AML-193 (cell line): ENCODE data around the gene CRABP1.

Experiments
- DNase-seq, 2 experiments: peaks; one replicate each; lab custom pipeline; 2025; lab: John Stamatoyannopoulos, UW

Gene CRABP1

GRCh38 chr15:78317145-78317836 is 22.9 kb upstream of the CRABP1 start:
- DNase-seq: peak in 1 of 2 experiments; percentile 4

DNA sequence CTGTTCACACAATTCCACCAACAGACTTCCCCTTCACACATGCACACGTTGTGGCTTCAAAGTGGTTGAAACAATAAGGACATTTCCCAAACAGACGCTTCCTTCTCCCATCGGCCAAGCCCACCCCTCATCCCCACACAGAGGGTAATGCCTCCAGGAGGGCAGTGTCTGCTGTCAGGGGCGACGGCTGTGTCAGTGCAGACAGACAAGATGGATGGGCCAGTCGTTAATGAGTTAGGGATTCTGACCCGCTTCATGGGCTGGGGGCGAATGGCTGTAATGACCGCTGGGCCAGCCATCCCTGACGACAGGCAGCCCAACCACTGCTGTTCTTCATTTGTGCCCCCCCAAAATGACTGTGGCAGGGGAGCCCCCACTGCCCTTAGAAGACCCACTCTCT is 20.6 kb upstream of the CRABP1 start:
- DNase-seq: no peak

- no peak for DNase-seq
Observed at GRCh38 chr15:78320183-78320582, 20.0 kb upstream of the CRABP1 start.

DNA sequence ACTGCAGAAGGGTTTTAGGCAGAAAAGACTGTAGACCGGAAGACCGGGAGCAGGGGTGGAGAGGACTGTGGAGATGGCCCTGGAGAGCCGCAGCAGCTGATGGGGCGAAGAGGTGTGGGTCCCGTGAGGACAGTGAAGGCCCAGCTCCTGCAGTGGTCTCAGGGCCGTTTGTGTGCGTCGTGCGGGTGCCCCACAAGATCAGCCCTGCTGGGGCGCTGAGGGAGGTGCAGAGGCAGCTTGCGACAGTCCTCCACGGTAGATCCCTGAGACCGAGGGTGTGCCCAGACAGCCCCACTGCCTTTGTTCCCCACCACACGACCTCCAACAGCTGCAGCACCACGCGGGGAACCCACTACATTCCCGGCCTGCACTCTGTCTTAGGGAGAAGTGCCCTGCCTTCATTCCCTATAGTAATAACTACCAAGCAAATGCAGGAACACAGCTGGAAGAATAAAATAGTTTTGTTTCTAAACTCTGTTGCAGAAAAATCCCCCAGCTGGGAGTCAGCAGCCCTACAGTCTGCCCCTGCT is 19.0 kb upstream of the CRABP1 start:
- DNase-seq: no peak

DNA sequence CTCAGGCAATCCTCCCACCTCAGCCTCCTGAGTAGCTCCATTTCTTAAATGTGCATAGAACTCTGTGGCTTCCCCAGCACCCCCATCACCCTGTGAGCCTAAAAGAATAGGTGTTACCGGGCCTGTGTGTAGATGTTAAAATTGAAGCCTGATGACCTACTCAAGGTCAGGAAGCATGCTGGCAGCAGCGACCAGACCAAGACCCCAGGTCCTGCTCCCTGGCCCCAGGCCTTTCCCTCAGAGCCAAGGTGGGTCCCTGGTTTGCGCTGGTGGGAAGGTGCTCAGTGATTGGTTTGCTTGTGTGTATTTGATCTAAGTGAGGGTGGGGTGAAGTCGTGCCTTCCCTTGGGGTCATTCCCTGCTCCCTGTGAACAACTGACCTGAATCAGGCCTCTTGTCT is 18.4 kb upstream of the CRABP1 start:
- no peak for DNase-seq

- no peak for DNase-seq
Observed at GRCh38 chr15:78322243-78322642, 17.9 kb upstream of the CRABP1 start.

GRCh38 chr15:78322724-78323521 is 17.2 kb upstream of the CRABP1 start:
- DNase-seq: no peak

DNA sequence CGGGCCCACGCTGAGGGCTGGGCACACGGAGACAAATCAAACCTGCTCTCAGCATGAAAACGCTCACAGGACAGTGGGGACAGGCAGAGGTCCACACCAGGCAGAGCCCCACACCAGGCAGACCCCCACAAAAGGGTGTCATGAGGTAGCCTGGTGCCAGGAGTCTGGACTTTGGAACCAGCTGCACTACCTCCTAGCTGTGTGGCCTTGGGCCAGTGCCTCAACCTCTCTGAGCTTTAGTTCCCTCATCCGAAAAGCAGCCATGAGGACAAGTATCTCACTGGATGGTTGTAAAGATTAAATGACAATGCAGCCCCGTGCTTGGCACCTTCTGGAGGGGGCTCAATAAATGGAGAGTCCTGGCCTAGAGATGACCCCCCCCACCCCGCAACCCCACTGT is 16.5 kb upstream of the CRABP1 start:
- DNase-seq: no peak

DNA sequence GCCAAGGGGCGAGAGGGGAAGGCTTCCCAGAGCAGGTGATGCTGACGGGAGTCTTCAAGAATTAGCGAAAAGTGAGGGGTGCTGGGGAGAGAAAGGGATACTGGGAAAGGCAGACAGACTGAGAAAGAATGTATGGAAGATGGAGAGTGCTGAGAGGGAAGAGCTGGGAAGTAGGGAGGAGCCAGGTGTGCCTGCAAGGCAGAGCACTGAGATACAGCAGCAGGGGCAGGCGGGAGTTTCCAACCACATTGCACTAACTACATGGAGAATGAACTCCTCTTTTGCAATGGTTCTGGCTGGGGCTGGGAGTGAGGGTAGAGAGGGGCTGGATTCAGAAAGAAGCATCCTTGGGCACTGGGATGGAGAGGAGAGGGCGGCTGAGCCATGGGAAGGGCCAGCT is 16.0 kb upstream of the CRABP1 start:
- no peak for DNase-seq

GRCh38 chr15:78325092-78325843 is 14.9 kb upstream of the CRABP1 start:
- no peak for DNase-seq

- DNase-seq: no peak
Observed at GRCh38 chr15:78327466-78327865, 12.7 kb upstream of the CRABP1 start.

DNA sequence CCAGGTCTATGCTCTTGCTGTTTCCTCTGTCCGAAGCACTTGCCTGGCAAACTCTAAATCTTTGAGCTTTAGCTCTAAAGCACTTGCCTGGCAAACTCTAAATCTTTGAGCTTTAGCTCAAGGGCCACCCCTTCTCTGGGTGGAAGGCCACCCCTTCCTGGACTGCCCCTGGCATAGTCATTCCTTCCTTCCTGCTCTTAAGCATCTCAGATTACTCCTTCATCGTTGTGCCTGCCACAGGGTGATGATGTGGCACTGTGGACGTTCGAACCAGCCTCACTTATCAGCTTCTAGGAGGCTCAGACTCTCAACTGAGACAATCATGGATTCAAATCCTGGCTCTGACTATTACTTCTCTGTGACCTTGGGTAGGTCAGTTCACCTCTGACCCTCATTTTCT is 10.5 kb upstream of the CRABP1 start:
- no peak for DNase-seq

GRCh38 chr15:78334845-78335244 is 5.3 kb upstream of the CRABP1 start:
- no peak for DNase-seq

DNA sequence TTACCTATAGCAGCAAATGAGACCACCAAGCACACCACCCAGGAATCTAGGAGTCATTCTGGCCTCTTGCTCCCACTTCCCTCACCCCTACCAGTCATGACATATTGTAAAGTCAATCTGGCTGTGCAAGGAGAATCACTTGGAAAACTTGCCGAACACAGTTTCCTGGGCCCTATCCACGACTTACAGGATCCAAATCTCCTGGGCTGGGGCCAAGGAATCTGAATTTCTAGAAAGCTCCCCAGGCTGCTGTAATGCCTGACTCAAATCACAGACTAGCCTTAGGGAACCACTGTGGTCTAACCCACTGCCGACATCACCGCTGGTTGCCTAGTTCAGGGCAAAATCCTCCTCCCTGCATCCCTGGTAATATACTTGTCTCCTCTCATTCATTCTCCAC is 4.2 kb upstream of the CRABP1 start:
- no peak for DNase-seq

- no peak for DNase-seq
Observed at GRCh38 chr15:78338781-78339180, 1.4 kb upstream of the CRABP1 start.

GRCh38 chr15:78339559-78339958 is 594 bp upstream of the CRABP1 start:
- DNase-seq: no peak

DNA sequence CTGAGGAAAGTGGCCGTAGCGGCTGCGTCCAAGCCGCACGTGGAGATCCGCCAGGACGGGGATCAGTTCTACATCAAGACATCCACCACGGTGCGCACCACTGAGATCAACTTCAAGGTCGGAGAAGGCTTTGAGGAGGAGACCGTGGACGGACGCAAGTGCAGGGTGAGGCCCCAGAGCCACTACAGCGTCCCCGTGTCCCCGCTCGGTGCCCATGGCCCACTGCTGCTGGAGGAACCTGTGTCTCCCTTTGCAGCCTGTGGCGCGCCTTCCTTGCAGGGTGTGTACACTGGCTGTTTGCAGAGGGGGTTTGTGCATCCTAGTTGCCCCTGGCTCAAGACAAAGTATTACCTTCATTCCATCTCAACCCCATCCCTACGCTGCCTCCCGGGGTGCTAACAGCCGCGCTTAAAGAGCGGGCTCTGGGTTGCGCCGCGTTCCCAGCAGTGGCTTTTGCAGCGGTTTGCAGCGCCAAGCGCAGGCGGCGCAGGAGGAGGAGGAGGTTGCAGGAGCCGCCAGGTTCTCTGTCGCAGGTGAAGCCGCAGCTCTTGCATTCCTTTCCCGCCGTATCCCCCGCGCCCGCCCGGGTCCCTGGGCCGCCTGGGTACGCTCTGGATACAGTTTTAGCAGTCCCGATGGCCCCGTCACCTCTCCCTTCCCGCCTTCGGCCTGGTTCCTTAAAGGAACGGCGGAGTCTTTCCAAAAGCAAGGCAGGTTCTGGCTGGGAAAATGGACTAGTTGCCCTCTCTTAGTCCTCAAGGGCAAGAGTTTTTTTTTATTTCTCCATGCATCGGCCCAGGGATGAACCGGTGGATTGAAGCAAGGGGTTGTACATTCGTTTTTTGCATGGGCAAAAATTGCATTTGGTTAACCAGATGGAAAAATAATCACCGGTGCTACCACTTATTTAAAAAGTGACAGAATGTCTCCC is 1.2 kb downstream of the CRABP1 start:
- no peak for DNase-seq

- DNase-seq: no peak
Observed at GRCh38 chr15:78342021-78342420, 1.9 kb downstream of the CRABP1 start.

DNA sequence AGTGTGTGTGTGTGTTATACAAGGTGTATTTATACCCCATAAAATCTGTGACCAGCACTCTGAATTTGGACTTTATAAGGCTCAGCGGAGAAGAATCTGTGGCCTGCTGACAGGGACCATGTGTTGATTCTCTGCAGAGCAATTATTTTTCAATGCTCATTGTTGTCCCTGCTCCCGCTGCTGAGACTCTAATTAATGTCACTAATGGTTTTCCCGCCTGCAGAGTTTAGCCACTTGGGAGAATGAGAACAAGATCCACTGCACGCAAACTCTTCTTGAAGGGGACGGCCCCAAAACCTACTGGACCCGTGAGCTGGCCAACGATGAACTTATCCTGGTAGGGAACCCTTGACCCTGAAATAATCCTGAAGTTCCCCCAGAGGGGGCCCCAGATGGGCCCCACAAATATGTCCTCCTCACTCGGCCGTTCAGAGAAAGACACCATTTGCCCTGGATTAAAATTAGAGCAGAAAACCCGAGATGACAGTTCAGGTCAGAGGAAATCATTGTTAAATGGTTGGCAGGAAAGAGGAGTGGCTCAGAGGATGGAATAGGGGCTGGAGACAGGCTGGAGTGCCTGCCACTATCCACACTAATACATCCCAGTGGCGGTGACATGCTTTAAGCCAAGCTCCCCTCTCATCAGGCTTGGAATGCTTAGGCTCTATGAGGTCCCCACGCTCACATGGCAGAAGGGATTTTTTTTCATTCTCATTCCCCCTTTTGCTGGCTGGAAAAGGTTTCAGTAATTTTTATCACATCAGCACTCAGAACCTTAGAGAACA is 3.3 kb downstream of the CRABP1 start:
- no peak for DNase-seq

DNA sequence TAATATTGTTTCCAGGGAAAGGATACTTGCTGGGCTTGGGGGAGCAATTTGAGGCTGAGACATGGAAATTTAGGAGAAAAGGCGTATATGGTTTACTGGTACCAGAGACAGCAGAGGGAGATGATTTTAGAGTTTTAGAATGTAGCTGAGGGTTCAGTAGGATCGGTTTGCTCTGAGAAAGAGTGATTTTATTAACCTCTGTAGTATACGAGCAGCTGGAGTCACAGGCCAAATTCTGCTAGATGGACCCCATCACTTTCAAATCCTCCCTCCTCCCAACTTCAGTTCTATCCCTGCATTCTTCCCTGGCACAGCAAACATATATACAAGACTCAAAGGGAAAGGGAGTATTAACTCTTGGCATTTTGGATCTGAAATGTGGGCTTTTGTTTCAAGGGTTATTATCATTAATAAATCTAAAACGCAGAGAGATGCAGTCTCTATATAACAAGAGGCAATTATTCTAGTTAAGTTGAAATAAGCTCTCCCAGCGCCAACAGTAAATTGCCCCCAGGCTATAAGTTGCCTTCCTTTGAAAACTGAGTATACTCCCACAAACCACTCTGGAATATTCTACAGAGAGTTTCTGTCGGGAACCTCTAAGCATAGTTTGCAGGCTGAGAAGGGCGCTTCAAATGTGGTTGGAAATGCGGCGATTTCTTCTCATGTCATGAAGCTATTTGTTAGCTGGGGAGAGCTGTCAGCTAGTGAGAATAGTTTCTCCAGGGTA is 5.4 kb downstream of the CRABP1 start:
- DNase-seq: no peak
